ENCODE data around the gene CARF. TPM values are rescaled to one million over a fixed set of nuclear protein-coding genes. Genes with fewer than 3 reads are reported as not detected.
A peak's percentile ranks its signal among the peaks of the same experiment; 100 is the strongest.
"Not testable (repeated sequence)": the region's sequence is repeated elsewhere in the genome, so short reads cannot be mapped to it uniquely, and the experiment has no call there.

CARF gene
- total and polyA plus RNA-seq, 2 donors (not counting 1 experiment from before 2014, with no cell fraction given), result 7.2 to 8.6 TPM

DNA sequence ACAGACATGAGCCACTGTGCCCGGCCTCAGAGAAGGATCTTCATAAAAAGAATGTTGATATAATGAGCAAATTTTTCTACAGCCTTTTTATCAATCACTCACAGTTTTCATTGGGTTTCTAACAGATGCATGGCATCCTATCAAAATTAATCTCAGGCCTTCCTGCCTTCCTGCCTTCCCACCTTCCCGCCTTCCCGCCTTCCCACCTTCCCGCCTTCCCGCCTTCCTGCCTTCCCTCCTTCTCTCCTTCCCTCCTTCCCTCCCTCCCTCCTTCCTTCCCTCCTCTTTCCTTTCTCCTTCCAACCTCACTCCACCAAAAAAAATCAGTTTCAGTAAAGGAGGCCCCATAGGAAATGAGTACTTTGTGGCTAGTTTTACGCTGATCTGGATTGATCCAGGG is 48.4 kb downstream of the CARF start:
- TF ChIP-seq, protein P1, sequence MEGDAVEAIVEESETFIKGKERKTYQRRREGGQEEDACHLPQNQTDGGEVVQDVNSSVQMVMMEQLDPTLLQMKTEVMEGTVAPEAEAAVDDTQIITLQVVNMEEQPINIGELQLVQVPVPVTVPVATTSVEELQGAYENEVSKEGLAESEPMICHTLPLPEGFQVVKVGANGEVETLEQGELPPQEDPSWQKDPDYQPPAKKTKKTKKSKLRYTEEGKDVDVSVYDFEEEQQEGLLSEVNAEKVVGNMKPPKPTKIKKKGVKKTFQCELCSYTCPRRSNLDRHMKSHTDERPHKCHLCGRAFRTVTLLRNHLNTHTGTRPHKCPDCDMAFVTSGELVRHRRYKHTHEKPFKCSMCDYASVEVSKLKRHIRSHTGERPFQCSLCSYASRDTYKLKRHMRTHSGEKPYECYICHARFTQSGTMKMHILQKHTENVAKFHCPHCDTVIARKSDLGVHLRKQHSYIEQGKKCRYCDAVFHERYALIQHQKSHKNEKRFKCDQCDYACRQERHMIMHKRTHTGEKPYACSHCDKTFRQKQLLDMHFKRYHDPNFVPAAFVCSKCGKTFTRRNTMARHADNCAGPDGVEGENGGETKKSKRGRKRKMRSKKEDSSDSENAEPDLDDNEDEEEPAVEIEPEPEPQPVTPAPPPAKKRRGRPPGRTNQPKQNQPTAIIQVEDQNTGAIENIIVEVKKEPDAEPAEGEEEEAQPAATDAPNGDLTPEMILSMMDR (conservative IDR thresholded peaks at IDR 0.05 in 1 of 2, IDR thresholded peaks at IDR 0.05 in 1 of 2; ENCODE audit: low read depth in 1 of 2, low read length in 2 of 2), result no peak
- TF ChIP-seq EZH2 (IDR thresholded peaks at IDR 0.05; ENCODE audit: low read length, missing control alignments), result no peak
- Histone ChIP-seq H3K9ac (ENCODE audit: insufficient read depth, low read length) (no peak overlapping the region), H3K4me1 (ENCODE audit: control insufficient read depth, extremely low read depth, insufficient read depth, low read length) (no peaks in the 10 kb centered on the region), H2AFZ (ENCODE audit: low read length) (no peak overlapping the region), H3K4me3 (replicated peaks in 1 of 4; ENCODE audit: control extremely low read depth in 1 of 4, insufficient read depth in 1 of 4, low read depth in 3 of 4, low read length in 4 of 4) (no peak overlapping the region), H4K20me1 (ENCODE audit: control insufficient read depth, extremely low read depth, insufficient read depth, low read length) (no peaks in the 10 kb centered on the region), H3K36me3 (ENCODE audit: control insufficient read depth, insufficient read depth, low read length) (no peaks in the 10 kb centered on the region), H3K27me3 (ENCODE audit: control insufficient read depth, insufficient read depth, low read length) (no peaks in the 10 kb centered on the region), H3K79me2 (ENCODE audit: control insufficient read depth, insufficient read depth, low read length) (no peaks in the 10 kb centered on the region), H3K9me3 (ENCODE audit: control insufficient read depth, insufficient read depth, low read depth, low read length) (no peaks in the 10 kb centered on the region), H3K27ac (ENCODE audit: insufficient read depth, low read length) (no peak overlapping the region), H3K4me2 (ENCODE audit: extremely low read depth, insufficient read depth, low read length) (no peak overlapping the region)
- no peak for DNase-seq (ENCODE audit: low read depth in 2 of 2)

DNA sequence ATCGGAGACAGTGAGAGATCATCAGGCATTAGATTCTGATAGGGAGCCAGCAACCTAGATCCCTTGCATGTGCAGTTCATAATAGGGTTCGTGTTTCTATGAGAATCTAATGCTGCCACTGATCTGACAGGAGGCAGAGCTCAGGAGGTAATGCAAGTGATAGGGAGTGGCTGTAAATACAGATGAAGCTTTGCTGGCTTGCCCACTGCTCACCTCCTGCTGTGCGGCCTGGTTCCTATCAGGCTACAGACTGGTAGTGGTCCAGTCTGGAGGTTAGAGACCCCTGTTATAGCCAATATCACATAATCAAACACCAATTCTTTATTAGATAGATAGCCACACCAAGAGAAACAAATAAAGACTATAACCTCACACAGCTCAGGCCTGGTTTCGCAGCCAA is 51.6 kb downstream of the CARF start:
- Histone ChIP-seq H3K79me2 (ENCODE audit: control insufficient read depth, insufficient read depth, low read length) (no peaks in the 10 kb centered on the region), H3K4me3 (replicated peaks in 1 of 4; ENCODE audit: control extremely low read depth in 1 of 4, insufficient read depth in 1 of 4, low read depth in 3 of 4, low read length in 4 of 4) (no peak overlapping the region), H3K9me3 (ENCODE audit: control insufficient read depth, insufficient read depth, low read depth, low read length) (no peaks in the 10 kb centered on the region), H3K27ac (ENCODE audit: insufficient read depth, low read length) (no peak overlapping the region), H3K36me3 (ENCODE audit: control insufficient read depth, insufficient read depth, low read length) (no peaks in the 10 kb centered on the region), H3K27me3 (ENCODE audit: control insufficient read depth, insufficient read depth, low read length) (no peaks in the 10 kb centered on the region), H3K4me1 (ENCODE audit: control insufficient read depth, extremely low read depth, insufficient read depth, low read length) (no peaks in the 10 kb centered on the region), H4K20me1 (ENCODE audit: control insufficient read depth, extremely low read depth, insufficient read depth, low read length) (no peaks in the 10 kb centered on the region), H2AFZ (ENCODE audit: low read length) (no peak overlapping the region), H3K4me2 (ENCODE audit: extremely low read depth, insufficient read depth, low read length) (no peak overlapping the region), H3K9ac (ENCODE audit: insufficient read depth, low read length) (no peak overlapping the region)
- no peak for TF ChIP-seq EZH2 (IDR thresholded peaks at IDR 0.05; ENCODE audit: low read length, missing control alignments)
- TF ChIP-seq, protein P1 (conservative IDR thresholded peaks at IDR 0.05 in 1 of 2, IDR thresholded peaks at IDR 0.05 in 1 of 2; ENCODE audit: low read depth in 1 of 2, low read length in 2 of 2), result no peak
- no peak for DNase-seq (ENCODE audit: low read depth in 2 of 2)

DNA sequence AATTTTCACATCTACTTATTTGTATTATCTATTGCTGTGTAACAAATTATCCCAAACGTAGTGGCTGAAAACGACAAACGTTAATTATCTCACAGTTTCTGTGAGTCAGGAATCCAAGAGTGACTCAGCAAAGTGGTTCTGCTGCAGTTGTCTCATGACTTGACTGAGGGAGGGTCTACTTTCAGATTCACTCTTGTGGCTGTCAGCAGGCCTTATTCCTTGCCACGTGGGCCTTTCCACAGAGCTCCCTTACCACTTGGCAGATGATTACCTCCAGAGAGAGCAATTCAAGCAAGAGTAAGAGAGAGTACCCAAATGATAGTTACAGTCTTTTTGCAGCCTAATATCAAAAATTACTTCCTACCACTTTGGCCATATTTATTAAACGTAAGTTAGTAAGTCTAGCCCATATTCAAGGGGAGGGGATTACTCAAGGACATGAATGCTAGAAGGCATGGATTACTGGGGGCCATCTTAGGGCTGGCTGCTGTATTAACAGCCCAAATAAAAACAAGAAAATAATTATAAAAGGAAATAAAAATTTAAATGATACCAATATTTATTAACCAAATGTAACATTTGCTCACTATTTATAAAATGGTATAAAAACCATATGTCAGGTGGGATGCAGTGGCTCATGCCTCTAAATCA is 53.9 kb downstream of the CARF start:
- Histone ChIP-seq H3K4me3 (replicated peaks in 1 of 4; ENCODE audit: control extremely low read depth in 1 of 4, insufficient read depth in 1 of 4, low read depth in 3 of 4, low read length in 4 of 4) (no peak overlapping the region), H3K27me3 (ENCODE audit: control insufficient read depth, insufficient read depth, low read length) (no peaks in the 10 kb centered on the region), H3K4me1 (ENCODE audit: control insufficient read depth, extremely low read depth, insufficient read depth, low read length) (no peaks in the 10 kb centered on the region), H3K9me3 (ENCODE audit: control insufficient read depth, insufficient read depth, low read depth, low read length) (no peaks in the 10 kb centered on the region), H2AFZ (ENCODE audit: low read length) (peak overlapping the region; percentile 74), H3K36me3 (ENCODE audit: control insufficient read depth, insufficient read depth, low read length) (no peaks in the 10 kb centered on the region), H3K79me2 (ENCODE audit: control insufficient read depth, insufficient read depth, low read length) (no peaks in the 10 kb centered on the region), H3K4me2 (ENCODE audit: extremely low read depth, insufficient read depth, low read length) (no peak overlapping the region), H3K27ac (ENCODE audit: insufficient read depth, low read length) (no peak overlapping the region), H4K20me1 (ENCODE audit: control insufficient read depth, extremely low read depth, insufficient read depth, low read length) (no peaks in the 10 kb centered on the region), H3K9ac (ENCODE audit: insufficient read depth, low read length) (no peak overlapping the region)
- TF ChIP-seq, protein P1 (conservative IDR thresholded peaks at IDR 0.05 in 1 of 2, IDR thresholded peaks at IDR 0.05 in 1 of 2; ENCODE audit: low read depth in 1 of 2, low read length in 2 of 2), result no peak
- no peak for TF ChIP-seq EZH2 (IDR thresholded peaks at IDR 0.05; ENCODE audit: low read length, missing control alignments)
- DNase-seq (ENCODE audit: low read depth in 2 of 2), result peak; percentile 77 to 82

DNA sequence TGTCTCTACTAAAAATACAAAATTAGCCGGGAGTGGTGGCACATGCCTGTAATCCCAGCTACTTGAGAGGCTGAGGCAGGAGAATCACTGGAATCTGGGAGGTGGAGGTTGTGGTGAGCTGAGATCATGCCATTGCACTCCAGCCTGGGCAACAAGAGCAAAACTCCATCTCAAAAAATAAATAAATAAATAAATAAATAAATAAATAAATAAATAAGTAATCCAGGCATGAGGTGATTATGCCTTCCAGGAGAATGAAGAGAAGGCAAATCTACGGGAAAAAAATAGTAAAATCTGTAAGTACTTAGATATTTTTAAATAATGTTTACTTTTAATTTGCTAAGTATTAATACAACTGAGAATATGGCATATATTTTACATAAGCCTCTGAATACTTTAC is 57.3 kb downstream of the CARF start:
- not testable (repeated sequence) for DNase-seq (ENCODE audit: low read depth in 2 of 2); H3K4me1 ChIP-seq (ENCODE audit: control insufficient read depth, extremely low read depth, insufficient read depth, low read length); H3K4me2 ChIP-seq (ENCODE audit: extremely low read depth, insufficient read depth, low read length); H4K20me1 ChIP-seq (ENCODE audit: control insufficient read depth, extremely low read depth, insufficient read depth, low read length); H3K9me3 ChIP-seq (ENCODE audit: control insufficient read depth, insufficient read depth, low read depth, low read length); H3K27me3 ChIP-seq (ENCODE audit: control insufficient read depth, insufficient read depth, low read length); H2AFZ ChIP-seq (ENCODE audit: low read length); H3K79me2 ChIP-seq (ENCODE audit: control insufficient read depth, insufficient read depth, low read length); H3K27ac ChIP-seq (ENCODE audit: insufficient read depth, low read length); H3K9ac ChIP-seq (ENCODE audit: insufficient read depth, low read length); H3K36me3 ChIP-seq (ENCODE audit: control insufficient read depth, insufficient read depth, low read length); H3K4me3 ChIP-seq (replicated peaks in 1 of 4; ENCODE audit: control extremely low read depth in 1 of 4, insufficient read depth in 1 of 4, low read depth in 3 of 4, low read length in 4 of 4)

Measured in fibroblast of lung (primary cell).